Spleen (tissue), 7 donors: Measurements from ENCODE around the gene OPN5.

Experiments used
- CTCF ChIP-seq, 11 experiments: fragments of 200-600 bp in 7 of 11; fragments of 450-650 bp in 4 of 11; sonication (generic) in 4 of 11; IDR thresholded peaks in 8 of 11; conservative IDR thresholded peaks in 3 of 11; 1 replicate in 7 of 11; 2 replicates in 4 of 11; pipeline versions ENCODE4 v1.4.0 to v1.8.0; 2016 to 2021; ENCODE audit warnings: antibody characterized with exemption in 11 of 11, inconsistent platforms in 4 of 11, mild to moderate bottlenecking in 1 of 11
- POLR2A ChIP-seq, 3 donors: fragments of 450-650 bp; IDR thresholded peaks; one replicate each; pipeline ENCODE4 v1.5.1; 2017; ENCODE audit warnings: antibody characterized with exemption in 3 of 3, mild to moderate bottlenecking in 1 of 3
- POLR2AphosphoS5 ChIP-seq, 3 donors: sonication (generic); formaldehyde crosslinking; IDR thresholded peaks; one replicate each; pipeline ENCODE4 v1.5.1; 2017; ENCODE audit warnings: antibody characterized with exemption in 3 of 3
- donor health status: DM: no; HTN: no; CAD: no; lungs with moderate emphysema.
- donor health status: DM: no; HTN: no; CAD: no.
- donor health status: DM: no; HTN: no; CAD: no.

DNA sequence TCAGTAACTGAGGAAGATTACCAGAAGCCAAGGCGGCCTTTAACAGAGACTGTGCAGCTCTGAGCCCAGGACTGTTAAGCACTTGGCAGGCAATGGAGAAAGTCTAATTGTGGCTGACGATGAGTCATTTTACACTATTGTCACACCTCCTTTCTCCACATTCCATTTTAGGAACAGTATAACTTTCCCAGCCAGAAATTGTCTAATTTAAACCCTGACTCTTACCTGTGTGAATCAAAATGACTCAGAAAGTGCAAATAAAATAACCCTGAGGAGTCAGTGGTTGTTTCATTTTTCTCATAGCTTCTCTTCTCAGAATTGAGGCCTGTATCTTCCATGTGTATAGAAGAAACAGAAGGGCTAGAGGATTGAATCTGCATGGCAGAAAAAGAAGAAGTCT, 40.0 kb upstream of the OPN5 start:
- no peak for TF ChIP-seq CTCF (IDR thresholded peaks at IDR 0.05 in 8 of 11, conservative IDR thresholded peaks at IDR 0.05 in 3 of 11)
- no peak for TF ChIP-seq POLR2AphosphoS5 (IDR thresholded peaks at IDR 0.05)
- TF ChIP-seq POLR2A (IDR thresholded peaks at IDR 0.05) = no peak
